NCI-H146 (cell line): ENCODE measurements around the gene HLF.
"Not testable (repeated sequence)": the region's sequence is repeated elsewhere in the genome, so short reads cannot be mapped to it uniquely, and the experiment has no call there.

Experiments used
- DNase-seq: peaks from one replicate; lab custom pipeline; 2025; lab: John Stamatoyannopoulos, UW

The HLF gene

DNA sequence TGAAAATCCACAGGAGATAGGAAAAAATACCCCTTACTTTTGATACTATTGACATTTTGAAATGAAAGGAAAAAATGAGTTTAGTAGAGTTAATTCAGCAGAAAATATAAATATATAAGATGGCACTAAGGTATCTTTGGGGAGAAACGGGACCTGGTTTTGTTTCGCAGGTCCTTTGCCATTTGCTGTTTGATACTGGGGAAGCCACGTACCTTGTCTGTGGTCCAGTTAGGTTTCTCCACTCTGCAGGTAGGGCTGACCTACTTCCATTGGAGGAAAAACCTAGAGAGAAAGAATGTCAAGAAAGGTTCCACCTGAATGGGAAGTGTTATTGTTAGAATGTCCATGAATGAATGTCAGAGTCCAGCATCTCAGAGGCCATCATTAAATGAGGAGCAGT, 48.1 kb downstream of the HLF start:
- DNase-seq = no peak

GRCh38 chr17:55314061-55314783, 49.5 kb downstream of the HLF start:
- DNase-seq = no peak

DNA sequence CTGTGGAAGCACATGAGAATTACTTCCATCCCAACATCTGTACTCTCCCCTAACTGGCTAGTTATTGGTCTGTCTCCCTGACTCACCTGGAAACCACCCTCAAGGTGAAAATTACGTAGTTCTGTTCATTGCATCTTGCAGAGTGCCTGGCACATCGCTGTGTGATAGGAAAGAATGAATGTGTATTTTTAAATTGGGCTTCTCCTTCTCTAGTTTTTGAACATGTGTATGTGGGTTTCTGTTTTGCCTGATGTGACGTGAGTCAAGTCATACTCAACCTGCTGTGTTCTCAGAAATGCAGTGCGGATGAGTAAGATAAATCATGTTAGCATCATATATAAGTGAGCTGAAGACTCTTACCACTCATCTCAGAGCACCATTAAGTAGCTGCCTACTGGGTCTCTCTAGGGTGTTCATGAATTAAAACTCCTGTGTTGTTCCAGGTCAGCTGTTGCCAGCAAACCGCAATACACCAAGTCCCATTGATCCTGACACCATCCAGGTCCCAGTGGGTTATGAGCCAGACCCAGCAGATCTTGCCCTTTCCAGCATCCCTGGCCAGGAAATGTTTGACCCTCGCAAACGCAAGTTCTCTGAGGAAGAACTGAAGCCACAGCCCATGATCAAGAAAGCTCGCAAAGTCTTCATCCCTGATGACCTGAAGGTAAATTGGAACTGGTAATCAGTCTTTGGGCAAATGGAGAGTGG, 50.2 kb downstream of the HLF start:
- DNase-seq = no peak

- no peak for DNase-seq
Observed at GRCh38 chr17:55316499-55316898, 51.7 kb downstream of the HLF start.

DNA sequence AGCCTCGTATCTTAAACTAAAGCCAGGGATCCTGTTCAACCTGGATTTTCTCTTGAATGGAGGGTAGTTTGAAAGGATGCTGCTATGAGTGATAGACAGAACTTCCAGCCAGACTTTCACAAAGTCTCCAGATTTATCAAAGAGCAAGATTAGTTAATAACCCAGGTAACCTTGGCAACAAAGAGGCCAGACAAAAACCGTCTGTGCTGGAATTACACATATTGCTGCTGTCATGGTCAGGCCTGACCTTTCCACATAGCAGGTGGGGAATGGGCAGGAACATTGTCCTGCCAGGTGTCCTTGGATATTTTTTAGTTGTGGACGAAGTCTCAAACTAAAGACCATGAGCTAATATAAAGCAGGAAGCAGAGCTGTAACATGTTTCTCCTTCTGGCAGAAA, 52.5 kb downstream of the HLF start:
- DNase-seq = no peak

DNA sequence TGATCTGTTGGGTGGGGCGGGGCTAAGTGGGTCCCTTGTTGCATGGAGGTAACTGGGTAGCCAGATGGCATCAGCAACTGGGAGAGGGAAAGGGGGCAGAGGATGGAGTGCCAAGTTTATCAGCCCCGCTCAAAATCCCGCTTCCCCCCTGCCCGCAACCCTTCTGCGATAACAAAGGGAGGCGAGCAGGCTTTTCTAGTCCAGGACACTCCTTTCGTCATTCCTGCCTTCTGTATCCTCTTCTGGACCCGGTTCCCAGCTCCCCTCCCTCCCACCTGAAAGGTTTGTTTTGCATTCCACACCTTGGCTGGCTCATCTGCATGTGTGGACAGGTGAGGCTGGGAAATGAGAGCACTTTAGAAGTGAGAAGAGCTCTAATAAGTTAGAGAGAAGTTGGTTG, 53.3 kb downstream of the HLF start:
- no peak for DNase-seq

DNA sequence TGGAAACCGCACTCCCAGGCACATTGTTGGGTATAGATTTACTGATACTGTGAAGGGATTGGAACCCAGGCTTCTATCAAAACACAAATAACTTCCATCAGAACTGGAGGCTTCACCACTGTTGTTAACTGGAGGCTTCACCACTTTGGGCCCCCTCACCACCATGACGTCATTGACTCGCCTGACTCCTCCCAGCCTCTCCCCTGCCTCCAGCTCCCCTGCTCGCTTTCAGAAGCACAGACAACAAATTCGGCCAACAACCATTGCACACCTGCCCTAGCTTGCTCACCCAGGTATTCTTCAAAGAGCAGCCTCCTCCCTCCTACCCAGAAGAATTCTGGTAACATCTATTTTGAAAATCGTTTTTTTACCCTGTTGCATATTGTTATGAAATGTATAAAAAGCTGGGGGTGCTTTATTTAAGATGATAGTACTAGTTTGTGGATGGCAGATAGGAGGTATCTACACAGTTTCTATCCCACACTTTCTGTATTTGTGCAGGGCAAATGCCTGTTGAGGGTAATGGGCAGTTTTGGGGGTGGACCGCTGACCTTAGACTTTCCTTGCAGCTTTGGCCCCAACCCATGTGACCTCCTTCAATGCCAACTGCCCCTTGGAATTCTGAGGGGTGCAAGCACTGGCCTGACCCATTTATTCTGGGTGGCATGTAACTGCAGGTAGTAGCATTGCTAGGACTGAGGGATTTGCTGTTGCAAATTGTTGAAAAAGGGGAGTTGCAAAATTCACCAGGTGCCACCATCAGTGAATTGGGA, 54.1 kb downstream of the HLF start:
- DNase-seq = no peak

- no peak for DNase-seq
Observed at GRCh38 chr17:55319933-55320593, 55.3 kb downstream of the HLF start.

DNA sequence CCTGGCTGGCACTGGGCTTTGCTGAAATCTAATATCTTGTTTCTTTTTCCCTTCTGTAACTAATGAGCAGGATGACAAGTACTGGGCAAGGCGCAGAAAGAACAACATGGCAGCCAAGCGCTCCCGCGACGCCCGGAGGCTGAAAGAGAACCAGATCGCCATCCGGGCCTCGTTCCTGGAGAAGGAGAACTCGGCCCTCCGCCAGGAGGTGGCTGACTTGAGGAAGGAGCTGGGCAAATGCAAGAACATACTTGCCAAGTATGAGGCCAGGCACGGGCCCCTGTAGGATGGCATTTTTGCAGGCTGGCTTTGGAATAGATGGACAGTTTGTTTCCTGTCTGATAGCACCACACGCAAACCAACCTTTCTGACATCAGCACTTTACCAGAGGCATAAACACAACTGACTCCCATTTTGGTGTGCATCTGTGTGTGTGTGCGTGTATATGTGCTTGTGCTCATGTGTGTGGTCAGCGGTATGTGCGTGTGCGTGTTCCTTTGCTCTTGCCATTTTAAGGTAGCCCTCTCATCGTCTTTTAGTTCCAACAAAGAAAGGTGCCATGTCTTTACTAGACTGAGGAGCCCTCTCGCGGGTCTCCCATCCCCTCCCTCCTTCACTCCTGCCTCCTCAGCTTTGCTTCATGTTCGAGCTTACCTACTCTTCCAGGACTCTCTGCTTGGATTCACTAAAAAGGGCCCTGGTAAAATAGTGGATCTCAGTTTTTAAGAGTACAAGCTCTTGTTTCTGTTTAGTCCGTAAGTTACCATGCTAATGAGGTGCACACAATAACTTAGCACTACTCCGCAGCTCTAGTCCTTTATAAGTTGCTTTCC, 56.0 kb downstream of the HLF start:
- DNase-seq = no peak

- no peak for DNase-seq
Observed at GRCh38 chr17:55321427-55322060, 56.8 kb downstream of the HLF start.

DNA sequence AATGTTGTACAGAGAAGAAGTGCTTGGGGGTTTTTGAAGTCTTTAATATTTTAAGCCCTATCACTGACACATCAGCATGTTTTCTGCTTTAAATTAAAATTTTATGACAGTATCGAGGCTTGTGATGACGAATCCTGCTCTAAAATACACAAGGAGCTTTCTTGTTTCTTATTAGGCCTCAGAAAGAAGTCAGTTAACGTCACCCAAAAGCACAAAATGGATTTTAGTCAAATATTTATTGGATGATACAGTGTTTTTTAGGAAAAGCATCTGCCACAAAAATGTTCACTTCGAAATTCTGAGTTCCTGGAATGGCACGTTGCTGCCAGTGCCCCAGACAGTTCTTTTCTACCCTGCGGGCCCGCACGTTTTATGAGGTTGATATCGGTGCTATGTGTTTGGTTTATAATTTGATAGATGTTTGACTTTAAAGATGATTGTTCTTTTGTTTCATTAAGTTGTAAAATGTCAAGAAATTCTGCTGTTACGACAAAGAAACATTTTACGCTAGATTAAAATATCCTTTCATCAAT, 57.8 kb downstream of the HLF start:
- no peak for DNase-seq

- no peak for DNase-seq
Observed at GRCh38 chr17:55323518-55324295, 58.9 kb downstream of the HLF start.

GRCh38 chr17:55324296-55324978, 59.7 kb downstream of the HLF start:
- no peak for DNase-seq

DNA sequence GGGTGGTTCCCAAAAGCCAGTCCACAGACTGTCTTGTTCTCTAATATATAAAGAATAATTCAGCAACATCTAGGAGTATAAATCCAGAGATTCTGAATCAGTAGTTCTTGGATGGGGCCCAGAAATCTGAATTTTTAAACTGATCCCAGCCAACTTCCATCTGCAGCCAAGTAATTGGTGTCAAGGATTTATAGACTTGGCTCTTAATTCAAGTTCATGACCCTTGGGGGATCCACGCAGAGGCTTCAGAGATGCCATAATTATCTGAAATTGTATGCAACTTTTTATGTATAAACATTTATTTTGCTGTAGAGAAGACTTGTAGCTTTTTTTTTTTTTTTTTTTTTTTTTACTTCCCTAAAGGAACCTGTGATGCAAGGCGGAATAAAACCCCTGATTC, 60.6 kb downstream of the HLF start:
- no peak for DNase-seq

DNA sequence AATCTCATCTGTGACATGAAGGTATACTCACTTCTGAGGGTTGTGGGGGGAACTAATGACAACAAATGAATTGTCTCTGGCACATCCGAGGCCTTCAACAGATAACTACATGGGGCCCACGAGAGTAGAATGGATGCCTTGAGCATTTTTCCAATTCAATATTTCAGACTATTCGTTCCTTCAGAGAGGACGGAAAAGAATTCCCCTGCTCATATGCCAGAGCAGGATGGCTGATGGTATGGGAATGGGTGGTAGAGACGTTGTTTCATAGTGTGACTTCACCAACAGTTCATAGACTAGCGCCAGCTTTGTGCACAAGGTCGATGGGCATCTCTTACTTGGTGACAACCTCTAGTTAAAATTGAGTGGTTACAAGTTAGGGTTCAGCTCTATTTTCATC, 61.3 kb downstream of the HLF start:
- no peak for DNase-seq

DNA sequence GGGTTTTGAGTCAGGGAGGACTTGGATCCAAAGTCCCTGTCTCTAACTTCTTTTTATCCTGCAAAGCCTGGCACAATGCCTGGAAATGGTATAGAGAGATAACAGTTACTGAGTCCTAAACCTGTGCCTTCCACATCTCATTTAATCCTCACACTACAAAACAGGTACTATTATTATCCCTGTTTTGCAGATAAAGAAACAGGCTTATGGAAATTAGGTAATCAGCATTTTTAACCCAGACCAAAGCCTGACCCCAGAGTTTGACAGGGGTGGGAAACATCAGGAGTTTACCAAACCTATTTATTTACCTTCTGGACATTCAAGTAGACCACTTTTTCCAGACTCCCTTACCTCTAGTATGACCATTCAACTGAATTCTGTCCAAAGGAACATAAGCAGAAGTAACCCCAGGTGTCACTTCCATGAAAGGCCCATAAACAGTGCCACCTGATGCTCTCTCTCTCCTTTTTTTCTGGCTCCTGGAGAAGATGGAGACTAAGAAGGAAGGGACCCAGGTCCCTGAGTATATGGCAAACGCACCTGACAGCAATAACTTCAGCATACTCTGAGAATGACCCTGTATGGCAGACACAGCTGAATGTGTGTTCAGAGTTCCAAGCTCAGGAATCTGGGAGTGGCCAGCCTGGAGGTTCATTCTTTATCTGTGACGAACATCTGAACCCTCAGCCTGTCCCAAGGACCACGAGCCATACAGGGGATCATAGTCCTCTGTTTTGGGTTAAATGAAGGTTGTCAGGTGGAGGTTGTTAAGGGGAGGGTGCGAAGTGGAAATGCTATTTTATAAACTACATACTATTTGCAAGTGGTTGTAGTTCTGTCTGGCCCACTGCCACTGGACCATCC, 62.7 kb downstream of the HLF start:
- no peak for DNase-seq

- not testable (repeated sequence) for DNase-seq
Observed at GRCh38 chr17:55328514-55328913, 63.8 kb downstream of the HLF start.

- DNase-seq = no peak
Observed at GRCh38 chr17:55330344-55330933, 65.7 kb downstream of the HLF start.
